GM19438 (cell line): Measurements from ENCODE around the gene SIM2.

Source experiments
- ATAC-seq: cut with Tn5 transposase; IDR thresholded peaks from one replicate; pipeline ENCODE4 v1.9.1; 2021; ENCODE audit warnings: low read depth; ENCODE audit not compliant: unreplicated experiment

Gene SIM2

GRCh38 chr21:36756527-36756926 is 57.6 kb downstream of the SIM2 start:
- no peak for ATAC-seq

- ATAC-seq = no peak
These were observed 58.3 kb downstream of the SIM2 start for GRCh38 chr21:36757196-36757595.

GRCh38 chr21:36759348-36760083 is 60.6 kb downstream of the SIM2 start:
- no peak for ATAC-seq

- no peak for ATAC-seq
These were observed 62.8 kb downstream of the SIM2 start for GRCh38 chr21:36761685-36762084.

GRCh38 chr21:36762642-36763041 is 63.7 kb downstream of the SIM2 start:
- no peak for ATAC-seq

- no peak for ATAC-seq
These were observed 64.4 kb downstream of the SIM2 start for GRCh38 chr21:36763305-36763704.

- no peak for ATAC-seq
These were observed 66.3 kb downstream of the SIM2 start for GRCh38 chr21:36765229-36765628.

- ATAC-seq = no peak
These were observed 67.6 kb downstream of the SIM2 start for GRCh38 chr21:36766511-36766910.

GRCh38 chr21:36767096-36767495 is 68.2 kb downstream of the SIM2 start:
- ATAC-seq = no peak

- ATAC-seq = no peak
These were observed 69.6 kb downstream of the SIM2 start for GRCh38 chr21:36768496-36768895.

GRCh38 chr21:36769051-36769839 is 70.3 kb downstream of the SIM2 start:
- ATAC-seq = no peak

- no peak for ATAC-seq
These were observed 74.2 kb downstream of the SIM2 start for GRCh38 chr21:36773117-36773516.

- ATAC-seq = no peak
These were observed 75.1 kb downstream of the SIM2 start for GRCh38 chr21:36773995-36774394.

GRCh38 chr21:36776981-36777617 is 78.2 kb downstream of the SIM2 start:
- no peak for ATAC-seq

- no peak for ATAC-seq
These were observed 81.9 kb downstream of the SIM2 start for GRCh38 chr21:36780861-36781260.

GRCh38 chr21:36783612-36784374 is 84.9 kb downstream of the SIM2 start:
- ATAC-seq = no peak

GRCh38 chr21:36784947-36785346 is 86.0 kb downstream of the SIM2 start:
- no peak for ATAC-seq

GRCh38 chr21:36785615-36786014 is 86.7 kb downstream of the SIM2 start:
- ATAC-seq = no peak

GRCh38 chr21:36786186-36786585 is 87.3 kb downstream of the SIM2 start:
- no peak for ATAC-seq

- ATAC-seq = no peak
These were observed 89.3 kb downstream of the SIM2 start for GRCh38 chr21:36788120-36788638.

GRCh38 chr21:36790616-36791015 is 91.7 kb downstream of the SIM2 start:
- no peak for ATAC-seq
